Measurements from ENCODE around the gene TMUB1.

TMUB1 gene

DNA sequence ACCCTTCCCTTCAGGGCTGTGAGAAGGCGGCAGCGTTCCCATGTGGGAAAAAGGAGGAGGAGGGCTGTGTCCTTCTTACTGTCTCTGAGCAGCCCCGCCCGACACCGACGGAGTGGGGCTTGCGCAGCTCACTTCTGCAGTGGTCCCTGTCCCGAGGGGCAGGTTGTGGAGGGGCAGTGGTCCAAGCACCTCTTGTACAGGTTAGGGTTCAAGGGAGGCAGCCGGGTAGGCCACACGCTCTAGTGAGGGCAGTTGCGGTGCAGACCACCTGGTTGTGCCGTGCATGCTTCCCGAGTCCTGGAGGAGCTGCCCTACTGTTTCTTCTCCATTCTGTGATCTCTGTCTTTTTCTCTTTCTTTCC lies 35.7 kb upstream of the TMUB1 start:
- no peaks in the 10 kb centered on the region for H4K20me1 ChIP-seq (ENCODE audit: low read depth, low read length)
- no peak overlapping the region for H3K4me3 ChIP-seq (ENCODE audit: insufficient read depth, low read length, poor library complexity, severe bottlenecking)
- H3K27me3 ChIP-seq (ENCODE audit: low read length) = no peaks in the 10 kb centered on the region
- no peaks in the 10 kb centered on the region for H3K36me3 ChIP-seq (ENCODE audit: low read length)
- no peaks in the 10 kb centered on the region for H3K9me3 ChIP-seq (ENCODE audit: insufficient read depth, low read length)
- no peaks in the 10 kb centered on the region for H3K9me2 ChIP-seq (replicated peaks; ENCODE audit: insufficient read depth, low read length)
- H3K79me2 ChIP-seq (ENCODE audit: insufficient read depth, low read length) = no peaks in the 10 kb centered on the region
- H2AFZ ChIP-seq (ENCODE audit: low read depth, low read length, severe bottlenecking) = no peak overlapping the region
- H3K9ac ChIP-seq (ENCODE audit: low read length) = no peak overlapping the region
- no peak overlapping the region for H3K27ac ChIP-seq (ENCODE audit: low read depth, low read length)
- TF ChIP-seq, protein P1, sequence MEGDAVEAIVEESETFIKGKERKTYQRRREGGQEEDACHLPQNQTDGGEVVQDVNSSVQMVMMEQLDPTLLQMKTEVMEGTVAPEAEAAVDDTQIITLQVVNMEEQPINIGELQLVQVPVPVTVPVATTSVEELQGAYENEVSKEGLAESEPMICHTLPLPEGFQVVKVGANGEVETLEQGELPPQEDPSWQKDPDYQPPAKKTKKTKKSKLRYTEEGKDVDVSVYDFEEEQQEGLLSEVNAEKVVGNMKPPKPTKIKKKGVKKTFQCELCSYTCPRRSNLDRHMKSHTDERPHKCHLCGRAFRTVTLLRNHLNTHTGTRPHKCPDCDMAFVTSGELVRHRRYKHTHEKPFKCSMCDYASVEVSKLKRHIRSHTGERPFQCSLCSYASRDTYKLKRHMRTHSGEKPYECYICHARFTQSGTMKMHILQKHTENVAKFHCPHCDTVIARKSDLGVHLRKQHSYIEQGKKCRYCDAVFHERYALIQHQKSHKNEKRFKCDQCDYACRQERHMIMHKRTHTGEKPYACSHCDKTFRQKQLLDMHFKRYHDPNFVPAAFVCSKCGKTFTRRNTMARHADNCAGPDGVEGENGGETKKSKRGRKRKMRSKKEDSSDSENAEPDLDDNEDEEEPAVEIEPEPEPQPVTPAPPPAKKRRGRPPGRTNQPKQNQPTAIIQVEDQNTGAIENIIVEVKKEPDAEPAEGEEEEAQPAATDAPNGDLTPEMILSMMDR (IDR thresholded peaks at IDR 0.05; ENCODE audit: insufficient read depth, low read length, poor library complexity, severe bottlenecking) = no peak
- TF ChIP-seq EZH2phosphoT487 (conservative IDR thresholded peaks at IDR 0.05; ENCODE audit: low read length) = no peak
- H3F3A ChIP-seq (ENCODE audit: insufficient read depth) = no peaks in the 10 kb centered on the region
- H3K4me2 ChIP-seq (ENCODE audit: low read depth, low read length, poor library complexity, severe bottlenecking) = no peak overlapping the region

DNA sequence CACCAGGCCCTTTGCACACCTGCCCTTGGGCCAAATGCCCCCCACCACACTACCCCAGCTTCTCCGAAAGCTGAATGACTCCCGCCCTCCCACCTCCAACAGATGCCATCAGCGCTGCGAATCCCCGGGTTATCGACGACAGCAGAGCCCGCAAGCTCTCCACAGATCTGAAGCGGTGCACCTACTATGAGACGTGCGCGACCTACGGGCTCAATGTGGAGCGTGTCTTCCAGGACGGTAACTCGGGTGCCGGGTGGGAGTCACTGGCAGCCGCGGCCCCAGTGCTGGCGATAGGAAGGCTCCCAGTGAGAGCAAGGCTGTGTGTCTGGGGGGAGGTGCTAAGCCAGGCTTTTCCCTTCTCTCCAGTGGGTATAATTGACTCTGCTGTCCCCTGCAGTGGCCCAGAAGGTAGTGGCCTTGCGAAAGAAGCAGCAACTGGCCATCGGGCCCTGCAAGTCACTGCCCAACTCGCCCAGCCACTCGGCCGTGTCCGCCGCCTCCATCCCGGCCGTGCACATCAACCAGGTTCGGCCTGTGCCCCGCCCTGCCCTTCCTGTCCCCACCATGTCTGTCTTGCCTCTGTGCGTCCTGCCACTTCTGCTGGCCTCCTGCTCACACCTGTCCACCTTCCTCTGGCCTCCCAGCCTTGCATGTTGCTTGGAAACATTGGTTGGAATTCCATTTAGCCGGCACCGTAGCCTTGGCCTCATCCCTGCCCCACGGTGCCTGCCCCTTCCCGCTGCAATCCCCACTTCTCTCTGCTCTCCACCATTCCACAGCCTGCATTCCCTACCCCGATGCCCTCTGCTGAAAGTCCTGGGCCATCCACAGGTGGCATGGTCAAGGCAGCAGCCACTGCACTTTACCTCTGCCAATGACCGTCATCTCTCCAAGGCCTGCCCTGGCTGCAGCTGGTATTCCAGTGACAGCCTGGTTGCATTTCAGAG lies 35.1 kb upstream of the TMUB1 start:
- Histone ChIP-seq H3K27me3 (ENCODE audit: low read length) (no peaks in the 10 kb centered on the region), H3F3A (ENCODE audit: insufficient read depth) (no peaks in the 10 kb centered on the region), H3K9me2 (replicated peaks; ENCODE audit: insufficient read depth, low read length) (no peaks in the 10 kb centered on the region), H3K4me2 (ENCODE audit: low read depth, low read length, poor library complexity, severe bottlenecking) (peak overlapping the region; percentile 31), H3K4me3 (ENCODE audit: insufficient read depth, low read length, poor library complexity, severe bottlenecking) (no peak overlapping the region), H3K36me3 (ENCODE audit: low read length) (no peaks in the 10 kb centered on the region), H4K20me1 (ENCODE audit: low read depth, low read length) (no peaks in the 10 kb centered on the region), H3K79me2 (ENCODE audit: insufficient read depth, low read length) (no peaks in the 10 kb centered on the region), H3K9me3 (ENCODE audit: insufficient read depth, low read length) (no peaks in the 10 kb centered on the region), H3K27ac (ENCODE audit: low read depth, low read length) (no peak overlapping the region), H3K9ac (ENCODE audit: low read length) (no peak overlapping the region), H2AFZ (ENCODE audit: low read depth, low read length, severe bottlenecking) (peak overlapping the region; percentile 32)
- TF ChIP-seq EZH2phosphoT487 (conservative IDR thresholded peaks at IDR 0.05; ENCODE audit: low read length) = no peak
- TF ChIP-seq, protein P1 (IDR thresholded peaks at IDR 0.05; ENCODE audit: insufficient read depth, low read length, poor library complexity, severe bottlenecking) = no peak

DNA sequence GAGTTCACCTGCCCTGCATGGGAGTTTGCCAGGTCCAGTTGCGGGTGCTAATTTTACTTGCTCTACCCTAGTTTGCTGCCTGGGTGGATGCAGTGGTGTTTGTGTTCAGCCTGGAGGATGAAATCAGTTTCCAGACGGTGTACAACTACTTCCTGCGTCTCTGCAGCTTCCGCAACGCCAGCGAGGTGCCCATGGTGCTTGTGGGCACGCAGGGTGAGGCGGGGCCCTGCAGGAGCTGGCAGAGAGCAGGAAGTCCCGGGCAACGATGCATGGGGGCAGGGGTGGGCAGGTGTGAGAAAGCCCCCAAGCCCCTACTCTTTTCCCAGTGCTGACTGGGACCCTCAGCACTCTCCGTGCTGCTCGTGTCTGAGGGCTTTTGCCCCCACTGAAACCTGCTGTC lies 34.3 kb upstream of the TMUB1 start:
- Histone ChIP-seq H3K9ac (ENCODE audit: low read length) (peak overlapping the region; percentile 11; the same call in 1 of the 2 replicates), H4K20me1 (ENCODE audit: low read depth, low read length) (no peaks in the 10 kb centered on the region), H3K27me3 (ENCODE audit: low read length) (no peaks in the 10 kb centered on the region), H3K27ac (ENCODE audit: low read depth, low read length) (no peak overlapping the region), H3K9me3 (ENCODE audit: insufficient read depth, low read length) (no peaks in the 10 kb centered on the region), H2AFZ (ENCODE audit: low read depth, low read length, severe bottlenecking) (peak overlapping the region; percentile 32), H3K4me2 (ENCODE audit: low read depth, low read length, poor library complexity, severe bottlenecking) (peak overlapping the region; percentile 31), H3F3A (ENCODE audit: insufficient read depth) (no peaks in the 10 kb centered on the region), H3K79me2 (ENCODE audit: insufficient read depth, low read length) (no peaks in the 10 kb centered on the region), H3K36me3 (ENCODE audit: low read length) (no peaks in the 10 kb centered on the region), H3K4me3 (ENCODE audit: insufficient read depth, low read length, poor library complexity, severe bottlenecking) (no peak overlapping the region), H3K9me2 (replicated peaks; ENCODE audit: insufficient read depth, low read length) (no peaks in the 10 kb centered on the region)
- TF ChIP-seq, protein P1 (IDR thresholded peaks at IDR 0.05; ENCODE audit: insufficient read depth, low read length, poor library complexity, severe bottlenecking) = no peak
- TF ChIP-seq EZH2phosphoT487 (conservative IDR thresholded peaks at IDR 0.05; ENCODE audit: low read length) = no peak

All from SU-DHL-6 (cell line).